Smooth muscle cell (in vitro differentiated cells): ENCODE results near the gene DMAC2L. TPM values are rescaled to one million over a fixed set of nuclear protein-coding genes. Genes with fewer than 3 reads are reported as not detected.
A peak's percentile ranks its signal among the peaks of the same experiment; 100 is the strongest.

Experiments used
- DNase-seq: peaks from one replicate; lab custom pipeline; 2025; ENCODE audit not compliant: unreplicated experiment; lab: John Stamatoyannopoulos, UW
- H2AFZ ChIP-seq: fragments of 200-600 bp; sonication (generic); 2 replicates; pipeline ENCODE4 v1.6.0; 2016; ENCODE audit warnings: antibody characterized with exemption, low read depth, mild to moderate bottlenecking
- H3F3A ChIP-seq: fragments of 200-600 bp; sonication (generic); 2 replicates; pipeline ENCODE4 v1.6.0; 2017; ENCODE audit warnings: antibody characterized with exemption, low read depth
- H3K27ac ChIP-seq: fragments of 200-600 bp; sonication (generic); 2 replicates; pipeline ENCODE4 v1.5.1; 2016; ENCODE audit warnings: low read depth, mild to moderate bottlenecking
- H3K27me3 ChIP-seq: fragments of 200-600 bp; sonication (generic); 2 replicates; pipeline ENCODE4 v1.6.1; 2016; ENCODE audit warnings: low read depth, mild to moderate bottlenecking
- H3K36me3 ChIP-seq: fragments of 200-600 bp; sonication (generic); 2 replicates; pipeline ENCODE4 v1.5.1; 2016; ENCODE audit warnings: low read depth
- H3K4me1 ChIP-seq: fragments of 200-600 bp; sonication (generic); 2 replicates; pipeline ENCODE4 v1.5.1; 2016; ENCODE audit warnings: low read depth
- H3K4me2 ChIP-seq: fragments of 200-600 bp; sonication (generic); 2 replicates; pipeline ENCODE4 v1.6.0; 2016; ENCODE audit warnings: mild to moderate bottlenecking
- H3K4me3 ChIP-seq: fragments of 200-600 bp; sonication (generic); 2 replicates; pipeline ENCODE4 v1.5.1; 2016; ENCODE audit warnings: mild to moderate bottlenecking
- H3K79me2 ChIP-seq: fragments of 200-600 bp; sonication (generic); 2 replicates; pipeline ENCODE4 v1.6.0; 2016; ENCODE audit warnings: low read depth, mild to moderate bottlenecking
- H3K9ac ChIP-seq: fragments of 200-600 bp; sonication (generic); 2 replicates; pipeline ENCODE4 v1.6.0; 2016; ENCODE audit warnings: low read depth
- H3K9me3 ChIP-seq: fragments of 200-600 bp; sonication (generic); replicated peaks from 2 replicates; pipeline ENCODE4 v1.5.1; 2016; ENCODE audit warnings: low read depth
- H4K20me1 ChIP-seq: fragments of 200-600 bp; sonication (generic); 2 replicates; pipeline ENCODE4 v1.6.0; 2016; ENCODE audit warnings: low read depth
- CTCF ChIP-seq: fragments of 200-600 bp; sonication (generic); IDR thresholded peaks from 2 replicates; pipeline ENCODE4 v1.5.1; 2017; ENCODE audit warnings: borderline replicate concordance, mild to moderate bottlenecking, antibody characterized with exemption; ENCODE audit not compliant: insufficient read depth, poor library complexity, severe bottlenecking
- WGBS: methylation state at CpG from one replicate; pipeline ENCODE4 v1.1.7; 2016; ENCODE audit warnings: low lambda C conversion rate; 5-methylcytosine and 5-hydroxymethylcytosine counted together
- polyA plus RNA-seq: library from polyadenylated mRNA; unstranded; fragments of >200 nt; fragmentation: Nextera tagmentation; extraction: Ambion mirVana; gene quantifications from 2 replicates; pipeline ENCODE4 v1.2.1, GENCODE V29; 2016
- total RNA-seq: library from RNA; depleted of rRNA; stranded (reverse); fragments of >200 nt; gene quantifications from 2 replicates; pipeline ENCODE4 v1.2.3, GENCODE V29; 2014

The DMAC2L gene
- total and polyA plus RNA-seq, 2 experiments from 2014 or later = 1.6 to 8.5 TPM

DNA sequence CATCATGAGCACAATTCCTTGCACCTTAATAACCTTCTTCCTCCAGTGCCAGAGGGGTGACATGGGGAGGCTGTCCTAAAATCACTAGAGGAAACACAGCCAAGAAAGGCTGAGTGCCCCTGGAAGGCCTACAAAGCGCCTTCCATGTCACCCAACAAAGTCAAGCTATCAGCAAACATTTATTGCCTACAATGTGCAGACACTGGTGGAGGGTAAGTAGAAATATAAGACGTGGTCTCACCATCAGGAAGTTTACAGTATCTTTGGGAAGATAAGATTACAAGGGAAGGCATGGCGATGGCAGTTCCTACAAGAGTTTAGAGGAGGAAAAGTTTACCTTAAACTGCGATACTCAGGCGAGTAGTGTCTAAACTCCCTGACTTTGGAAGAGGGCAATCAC, 27.9 kb downstream of the DMAC2L start:
- DNase-seq = no peak
- no peaks in the 10 kb centered on the region for H4K20me1 ChIP-seq
- no peaks in the 10 kb centered on the region for H3K27me3 ChIP-seq
- no peak overlapping the region for H2AFZ ChIP-seq
- no peaks in the 10 kb centered on the region for H3K36me3 ChIP-seq
- no peak overlapping the region for H3K9ac ChIP-seq
- H3K9me3 ChIP-seq = no peaks in the 10 kb centered on the region
- H3K4me1 ChIP-seq = peaks cover 42% of the 10 kb centered on the region
- no peaks in the 10 kb centered on the region for H3K79me2 ChIP-seq
- peaks cover 15% of the 10 kb centered on the region for H3F3A ChIP-seq
- H3K4me2 ChIP-seq = peak overlapping the region; percentile 3
- TF ChIP-seq CTCF = no peak
- 55% methylated on average over 5 of the region's 5 CpGs for WGBS
- H3K27ac ChIP-seq = no peak overlapping the region
- no peak overlapping the region for H3K4me3 ChIP-seq

DNA sequence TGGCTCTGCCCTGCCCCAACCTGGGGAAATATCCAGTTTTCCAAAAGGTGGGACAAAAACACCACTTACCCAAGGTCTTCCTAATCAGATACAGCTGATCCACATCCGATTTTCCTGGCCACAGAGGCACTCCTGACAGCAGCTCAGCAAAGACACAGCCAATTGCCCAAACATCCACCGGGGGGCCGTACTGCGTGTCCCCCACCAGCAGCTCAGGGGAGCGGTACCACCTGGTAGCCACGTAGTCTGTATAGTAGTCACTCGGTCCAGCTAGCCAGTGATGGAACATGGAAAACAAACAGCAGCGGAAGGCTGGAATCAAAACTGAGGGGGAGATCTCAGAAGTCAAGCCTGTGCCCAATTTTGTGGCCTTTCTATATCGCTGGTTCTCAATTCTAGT, 28.8 kb downstream of the DMAC2L start:
- Histone ChIP-seq H3K27me3 (no peaks in the 10 kb centered on the region), H3K4me2 (no peak overlapping the region), H3F3A (peaks cover 17% of the 10 kb centered on the region), H3K27ac (no peak overlapping the region), H2AFZ (no peak overlapping the region), H3K4me1 (peaks cover 33% of the 10 kb centered on the region), H3K4me3 (no peak overlapping the region), H3K36me3 (no peaks in the 10 kb centered on the region), H3K9me3 (no peaks in the 10 kb centered on the region), H4K20me1 (no peaks in the 10 kb centered on the region), H3K9ac (no peak overlapping the region), H3K79me2 (no peaks in the 10 kb centered on the region)
- DNase-seq = no peak
- no peak for TF ChIP-seq CTCF
- WGBS = 86% methylated on average over 9 of the region's 9 CpGs

DNA sequence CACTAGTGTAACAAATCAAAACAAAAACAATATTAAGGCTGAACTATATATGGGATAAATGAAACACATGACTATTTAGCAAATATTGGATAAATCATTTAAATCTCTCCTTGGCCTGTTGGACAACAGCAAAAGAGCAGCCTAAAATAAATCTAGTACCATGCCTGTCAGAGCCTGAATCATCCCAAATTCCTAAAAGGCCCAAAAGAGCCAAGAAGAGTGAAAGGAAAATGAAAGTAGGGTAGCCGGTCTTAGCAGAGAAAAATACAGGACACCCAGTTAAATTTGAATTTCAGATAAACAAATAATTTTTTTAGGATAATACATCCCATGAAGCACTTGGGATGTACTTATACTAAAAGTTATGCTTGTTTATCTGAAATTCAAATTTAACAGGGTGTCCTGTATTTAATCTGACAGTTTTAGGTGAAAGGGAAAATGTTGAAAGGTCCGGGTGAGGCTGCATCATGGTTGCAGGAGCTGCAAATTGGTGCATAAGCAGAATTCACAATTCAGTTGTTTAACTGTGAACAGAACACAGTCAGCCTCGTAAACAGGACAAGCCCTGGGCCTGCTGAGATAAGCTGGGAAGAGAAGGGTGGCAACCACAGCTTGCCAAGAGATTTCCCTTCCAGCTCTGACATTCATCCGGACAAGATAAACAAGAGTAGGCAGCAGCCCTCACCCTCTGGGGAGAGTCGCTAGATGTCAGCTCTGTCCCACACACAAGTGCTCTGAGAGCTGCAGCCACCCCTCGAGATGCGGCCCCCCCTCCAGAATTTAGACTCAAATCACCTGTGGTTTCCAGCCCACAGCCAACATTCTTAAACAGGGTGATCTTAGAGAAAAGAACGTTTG, 30.3 kb downstream of the DMAC2L start:
- Histone ChIP-seq H3K9ac (no peak overlapping the region), H3K27me3 (no peaks in the 10 kb centered on the region), H3K79me2 (no peaks in the 10 kb centered on the region), H3K36me3 (no peaks in the 10 kb centered on the region), H3K4me3 (peak overlapping the region; percentile 14), H4K20me1 (no peaks in the 10 kb centered on the region), H3K4me2 (peak overlapping the region; percentile 80), H3K27ac (peak overlapping the region; percentile 48), H3K4me1 (peaks cover 26% of the 10 kb centered on the region), H3K9me3 (no peaks in the 10 kb centered on the region), H2AFZ (no peak overlapping the region), H3F3A (peaks cover 26% of the 10 kb centered on the region)
- WGBS = 11% methylated on average over 8 of the region's 8 CpGs
- TF ChIP-seq CTCF = peak; percentile 5
- no peak for DNase-seq

DNA sequence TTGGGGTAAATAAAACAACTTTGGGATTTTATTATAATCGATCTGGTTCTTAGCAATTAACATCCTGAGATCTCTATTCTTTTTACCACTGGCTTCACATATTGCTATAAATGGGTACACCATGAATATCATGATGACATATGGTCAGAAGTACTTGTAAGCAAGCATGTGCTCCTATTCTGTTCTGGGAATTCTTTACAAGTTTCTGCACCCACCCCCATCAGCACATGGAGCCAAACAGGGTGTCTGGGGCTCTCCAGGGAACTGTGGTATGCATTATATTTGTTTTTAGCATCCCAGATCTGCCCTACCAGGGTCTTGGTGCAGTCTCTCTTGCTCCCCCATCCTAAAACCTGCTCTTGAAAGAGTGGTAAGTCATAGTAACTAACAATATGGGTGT, 31.3 kb downstream of the DMAC2L start:
- DNase-seq = no peak
- Histone ChIP-seq H3K27ac (peak overlapping the region; percentile 48), H3K4me1 (peaks cover 35% of the 10 kb centered on the region), H2AFZ (no peak overlapping the region), H3K36me3 (no peaks in the 10 kb centered on the region), H4K20me1 (no peaks in the 10 kb centered on the region), H3K9me3 (no peaks in the 10 kb centered on the region), H3K4me2 (peak overlapping the region; percentile 80), H3F3A (peaks cover 28% of the 10 kb centered on the region), H3K27me3 (no peaks in the 10 kb centered on the region), H3K4me3 (no peak overlapping the region), H3K79me2 (no peaks in the 10 kb centered on the region), H3K9ac (no peak overlapping the region)
- TF ChIP-seq CTCF = no peak
- 96% methylated on average over 1 of the region's 1 CpG for WGBS
